Measurements from ENCODE around the gene MSI2.

Gene MSI2

DNA sequence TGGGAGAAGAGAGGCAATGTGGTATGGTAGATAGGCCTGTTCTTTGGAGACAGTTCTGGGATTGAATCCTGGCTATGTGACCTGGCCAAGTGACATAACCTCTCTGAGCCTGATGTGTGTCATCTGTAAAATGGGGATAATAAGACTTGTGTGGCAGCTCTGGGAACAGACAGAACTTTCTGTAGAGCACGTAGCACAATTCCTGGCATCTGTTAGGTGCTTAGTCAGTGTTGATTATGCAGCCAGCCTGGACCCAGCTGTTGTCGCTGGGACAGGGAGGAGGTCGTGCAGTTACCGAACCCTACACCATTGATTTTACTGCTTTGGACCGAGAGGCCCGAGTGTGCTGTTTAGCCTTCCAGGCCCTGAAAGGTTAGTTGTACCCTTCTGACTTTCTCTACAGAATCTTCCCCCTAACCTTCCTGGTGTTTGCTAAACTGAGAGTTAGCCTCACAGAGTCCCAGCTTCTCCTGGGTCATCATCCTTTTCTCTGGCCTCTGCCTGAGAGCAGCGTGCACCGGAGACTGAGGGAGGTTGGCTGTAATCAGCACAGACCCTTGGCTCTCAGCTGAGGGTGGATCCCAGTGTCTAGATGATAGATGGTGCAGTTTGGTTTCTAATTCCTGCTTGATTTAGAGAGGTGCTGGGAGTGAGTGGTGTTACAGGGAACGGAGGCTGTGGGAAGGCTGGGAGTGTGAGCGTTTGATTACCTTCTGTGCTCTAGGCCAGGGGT is 31.9 kb downstream of the MSI2 start:
- ChIA-PET CTCF (no interaction called here), POLR2A (no interaction called here)
- TF ChIP-seq NFRKB (IDR thresholded peaks at IDR 0.05) (no peak), FOXM1 (IDR thresholded peaks at IDR 0.05; ENCODE audit: borderline replicate concordance) (no peak), FOXK2 (IDR thresholded peaks at IDR 0.05) (no peak), BHLHE40 (IDR thresholded peaks at IDR 0.05; ENCODE audit: borderline replicate concordance) (no peak), HDGF (IDR thresholded peaks at IDR 0.05; ENCODE audit: borderline replicate concordance) (no peak), TARDBP (IDR thresholded peaks at IDR 0.05) (no peak), ELF4 (IDR thresholded peaks at IDR 0.05) (no peak), ARNT (IDR thresholded peaks at IDR 0.05) (no peak), SP1 (IDR thresholded peaks at IDR 0.05) (no peak), SUZ12 (IDR thresholded peaks at IDR 0.05) (no peak), L3MBTL2 (conservative IDR thresholded peaks at IDR 0.05) (no peak), FOXA1 (IDR thresholded peaks at IDR 0.05) (no peak), CTBP1 (IDR thresholded peaks at IDR 0.05; ENCODE audit: borderline replicate concordance) (no peak), LEF1 (IDR thresholded peaks at IDR 0.05; ENCODE audit: borderline replicate concordance) (no peak), ZNF384 (IDR thresholded peaks at IDR 0.05) (no peak)
- TF ChIP-seq, protein P1, sequence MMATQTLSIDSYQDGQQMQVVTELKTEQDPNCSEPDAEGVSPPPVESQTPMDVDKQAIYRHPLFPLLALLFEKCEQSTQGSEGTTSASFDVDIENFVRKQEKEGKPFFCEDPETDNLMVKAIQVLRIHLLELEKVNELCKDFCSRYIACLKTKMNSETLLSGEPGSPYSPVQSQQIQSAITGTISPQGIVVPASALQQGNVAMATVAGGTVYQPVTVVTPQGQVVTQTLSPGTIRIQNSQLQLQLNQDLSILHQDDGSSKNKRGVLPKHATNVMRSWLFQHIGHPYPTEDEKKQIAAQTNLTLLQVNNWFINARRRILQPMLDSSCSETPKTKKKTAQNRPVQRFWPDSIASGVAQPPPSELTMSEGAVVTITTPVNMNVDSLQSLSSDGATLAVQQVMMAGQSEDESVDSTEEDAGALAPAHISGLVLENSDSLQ (IDR thresholded peaks at IDR 0.05) = no peak
- no peak for DNase-seq (ENCODE audit: extremely low spot score)

DNA sequence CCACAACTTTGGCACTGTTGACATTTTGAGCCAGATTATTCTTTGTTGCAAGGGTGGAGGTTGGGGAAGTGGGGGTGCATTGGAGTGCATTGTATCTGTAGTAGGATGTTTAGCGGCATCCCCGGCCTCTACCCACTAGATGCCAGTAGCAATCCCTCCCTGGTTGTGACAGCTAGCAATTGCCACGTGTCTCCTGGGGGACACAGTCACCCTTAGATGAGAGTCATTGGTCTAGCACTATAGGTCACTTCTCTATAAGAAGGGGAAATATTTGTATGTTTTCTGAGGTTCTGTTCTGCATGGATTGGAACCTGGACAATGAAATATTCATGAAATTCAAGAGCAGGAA is 32.4 kb downstream of the MSI2 start:
- no peak for DNase-seq (ENCODE audit: extremely low spot score)

DNA sequence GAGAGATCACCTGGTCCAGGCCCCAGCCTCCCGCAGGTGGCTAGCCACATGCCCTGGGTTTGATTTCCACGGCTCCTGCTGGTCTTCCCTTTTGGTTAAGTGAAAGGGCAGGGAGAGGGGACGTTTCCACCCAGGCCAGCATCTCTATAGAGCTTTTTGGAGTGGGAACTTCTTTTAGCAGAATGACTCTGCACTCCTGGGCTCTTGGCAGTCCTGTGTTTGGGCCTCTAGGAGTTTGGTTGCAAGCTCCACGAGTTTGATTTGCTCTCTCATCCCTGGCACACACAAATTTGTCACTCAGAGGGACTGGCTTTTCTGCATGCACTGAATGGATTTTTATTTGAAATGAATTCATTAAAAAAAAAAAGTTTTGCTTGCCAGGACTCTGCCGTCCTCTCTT is 32.8 kb downstream of the MSI2 start:
- CTCF ChIA-PET = interaction anchor here (0.6 kb wide), 2 partner anchors 16 to 453 kb away, joined by 3 to 5 read pairs; no protein-coding TSS in a partner anchor
- POLR2A ChIA-PET = no interaction called here
- TF ChIP-seq L3MBTL2 (conservative IDR thresholded peaks at IDR 0.05) (no peak), FOXA1 (IDR thresholded peaks at IDR 0.05) (no peak), SP1 (IDR thresholded peaks at IDR 0.05) (no peak), CTBP1 (IDR thresholded peaks at IDR 0.05; ENCODE audit: borderline replicate concordance) (no peak), LEF1 (IDR thresholded peaks at IDR 0.05; ENCODE audit: borderline replicate concordance) (no peak)
- no peak for DNase-seq (ENCODE audit: extremely low spot score)

More for the DNA sequence above, 32.4 kb downstream of the MSI2 start:
- ChIA-PET CTCF (no interaction called here), POLR2A (no interaction called here)
- TF ChIP-seq TARDBP (IDR thresholded peaks at IDR 0.05) (no peak), FOXM1 (IDR thresholded peaks at IDR 0.05; ENCODE audit: borderline replicate concordance) (no peak), ARNT (IDR thresholded peaks at IDR 0.05) (no peak), BHLHE40 (IDR thresholded peaks at IDR 0.05; ENCODE audit: borderline replicate concordance) (no peak), SUZ12 (IDR thresholded peaks at IDR 0.05) (no peak), FOXK2 (IDR thresholded peaks at IDR 0.05) (no peak), ELF4 (IDR thresholded peaks at IDR 0.05) (no peak), FOXA1 (IDR thresholded peaks at IDR 0.05) (no peak)
- TF ChIP-seq, protein P1 (IDR thresholded peaks at IDR 0.05) = no peak

DNA sequence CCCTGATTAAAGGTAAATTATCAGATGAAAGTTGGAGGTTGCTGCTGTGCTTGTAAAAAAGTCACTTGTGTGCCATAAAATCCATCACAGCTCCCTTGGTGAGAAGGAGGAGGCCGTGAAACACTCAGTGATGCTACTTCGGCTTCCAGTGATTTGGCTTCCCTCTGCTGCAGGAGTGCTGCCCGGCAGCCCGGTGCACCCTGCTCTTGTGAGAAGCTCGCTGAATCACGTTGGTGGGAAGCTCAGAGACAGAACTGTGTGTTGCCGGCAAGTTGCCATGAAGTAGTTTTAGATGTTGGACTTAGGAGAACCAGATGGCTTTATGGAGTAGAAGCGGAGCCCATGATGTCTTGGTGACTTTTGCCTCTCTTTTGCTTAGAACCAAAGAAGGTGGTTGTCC is 33.3 kb downstream of the MSI2 start:
- DNase-seq (ENCODE audit: extremely low spot score) = no peak
- TF ChIP-seq SUZ12 (IDR thresholded peaks at IDR 0.05) = no peak
- no peak for TF ChIP-seq TARDBP (IDR thresholded peaks at IDR 0.05)
- TF ChIP-seq FOXA1 (IDR thresholded peaks at IDR 0.05) = no peak
- TF ChIP-seq SP1 (IDR thresholded peaks at IDR 0.05) = no peak
- TF ChIP-seq CTBP1 (IDR thresholded peaks at IDR 0.05; ENCODE audit: borderline replicate concordance) = no peak
- no peak for TF ChIP-seq NFRKB (IDR thresholded peaks at IDR 0.05)
- no peak for TF ChIP-seq LEF1 (IDR thresholded peaks at IDR 0.05; ENCODE audit: borderline replicate concordance)
- no peak for TF ChIP-seq ELF4 (IDR thresholded peaks at IDR 0.05)
- no peak for TF ChIP-seq BHLHE40 (IDR thresholded peaks at IDR 0.05; ENCODE audit: borderline replicate concordance)
- TF ChIP-seq ARNT (IDR thresholded peaks at IDR 0.05) = no peak
- ChIA-PET POLR2A (no interaction called here), CTCF (interaction anchor here (0.6 kb wide), 2 partner anchors 16 to 452 kb away, joined by 3 to 5 read pairs; no protein-coding TSS in a partner anchor)

DNA sequence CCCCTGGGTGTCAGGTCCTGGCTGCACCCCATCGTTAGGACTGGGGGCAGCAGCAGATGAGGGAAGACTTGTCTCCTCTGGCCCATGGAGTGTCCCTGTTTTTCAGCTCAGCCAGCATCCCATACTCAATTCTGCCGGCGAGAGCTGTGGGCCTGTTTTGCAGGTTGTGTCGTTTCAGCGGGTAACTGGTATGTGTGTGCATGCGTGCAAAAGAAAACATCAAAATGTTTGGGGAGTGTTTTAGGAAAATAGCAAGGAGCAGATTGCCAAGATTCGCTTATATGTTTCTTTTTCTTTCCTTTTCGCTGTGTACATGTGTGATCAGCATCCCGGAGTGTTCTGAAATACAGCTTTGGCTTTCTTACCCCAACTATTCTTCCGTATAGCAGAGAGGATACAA is 34.7 kb downstream of the MSI2 start:
- ChIA-PET POLR2A (no interaction called here), CTCF (no interaction called here)
- TF ChIP-seq NFRKB (IDR thresholded peaks at IDR 0.05) (no peak), SUZ12 (IDR thresholded peaks at IDR 0.05) (no peak), ZNF384 (IDR thresholded peaks at IDR 0.05) (no peak), SP1 (IDR thresholded peaks at IDR 0.05) (no peak), TARDBP (IDR thresholded peaks at IDR 0.05) (no peak), L3MBTL2 (conservative IDR thresholded peaks at IDR 0.05) (no peak), ELF4 (IDR thresholded peaks at IDR 0.05) (no peak), FOXM1 (IDR thresholded peaks at IDR 0.05; ENCODE audit: borderline replicate concordance) (no peak), ARNT (IDR thresholded peaks at IDR 0.05) (no peak), LEF1 (IDR thresholded peaks at IDR 0.05; ENCODE audit: borderline replicate concordance) (no peak), HDGF (IDR thresholded peaks at IDR 0.05; ENCODE audit: borderline replicate concordance) (no peak), CTBP1 (IDR thresholded peaks at IDR 0.05; ENCODE audit: borderline replicate concordance) (no peak), BHLHE40 (IDR thresholded peaks at IDR 0.05; ENCODE audit: borderline replicate concordance) (no peak), FOXA1 (IDR thresholded peaks at IDR 0.05) (no peak)
- TF ChIP-seq, protein P1 (IDR thresholded peaks at IDR 0.05) = no peak
- no peak for DNase-seq (ENCODE audit: extremely low spot score)

DNA sequence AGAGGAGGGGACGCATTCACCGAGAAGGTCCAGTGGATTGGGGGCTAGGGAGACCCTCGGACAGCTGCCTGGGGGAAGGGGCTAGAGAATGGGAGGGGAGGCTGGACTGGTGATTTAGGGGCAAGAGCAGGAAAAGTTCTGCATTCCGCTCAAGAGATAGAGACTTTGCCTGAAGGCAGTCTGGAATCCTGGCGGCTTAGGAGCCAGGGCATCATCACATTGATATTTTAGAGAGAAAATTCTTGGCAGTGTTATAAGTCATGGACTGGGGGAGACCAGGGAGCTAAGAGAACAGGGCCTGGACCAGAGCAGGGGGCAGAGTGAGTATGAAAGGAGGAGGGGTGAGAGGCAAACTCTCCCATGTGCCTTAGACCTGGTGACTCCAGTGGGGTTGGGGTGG is 35.8 kb downstream of the MSI2 start:
- TF ChIP-seq FOXM1 (IDR thresholded peaks at IDR 0.05; ENCODE audit: borderline replicate concordance) = no peak
- no peak for DNase-seq (ENCODE audit: extremely low spot score)
- CTCF ChIA-PET = no interaction called here
- POLR2A ChIA-PET = no interaction called here

All from HEK293T (cell line).